Neutrophil (primary cell): Measurements from ENCODE around the gene PRG3.

Experiments
- H3K27ac ChIP-seq: fragments of 200-600 bp; sonication (generic); 2 replicates; pipeline ENCODE4 v1.5.1; 2016; ENCODE audit warnings: mild to moderate bottlenecking, moderate library complexity
- H3K27me3 ChIP-seq: fragments of 200-600 bp; sonication (generic); 2 replicates; pipeline ENCODE4 v1.6.0; 2016; ENCODE audit warnings: mild to moderate bottlenecking
- H3K36me3 ChIP-seq: fragments of 200-600 bp; sonication (generic); 2 replicates; pipeline ENCODE4 v1.5.1; 2017
- H3K4me1 ChIP-seq, 2 experiments: fragments of 200-600 bp in 1 of 2; sonication (generic) in 1 of 2; 1 replicate in 1 of 2; 2 replicates in 1 of 2; pipeline versions ENCODE4 v1.5.1 to v1.6.1; 2013 to 2016; ENCODE audit warnings: low read depth in 1 of 2, low read length in 1 of 2, mild to moderate bottlenecking in 1 of 2, moderate library complexity in 1 of 2; ENCODE audit not compliant: control insufficient read depth in 1 of 2, insufficient read depth in 1 of 2
- H3K4me3 ChIP-seq, 2 experiments: fragments of 200-600 bp in 1 of 2; sonication (generic) in 1 of 2; 1 replicate in 1 of 2; 2 replicates in 1 of 2; pipeline ENCODE4 v1.5.1; 2013 to 2016; ENCODE audit warnings: low read depth in 1 of 2, low read length in 1 of 2, mild to moderate bottlenecking in 1 of 2, moderate library complexity in 1 of 2
- H3K9me3 ChIP-seq: fragments of 200-600 bp; sonication (generic); 2 replicates; pipeline ENCODE4 v1.5.1; 2016
- CTCF ChIP-seq: fragments of 200-600 bp; sonication (generic); IDR thresholded peaks from 2 replicates; pipeline ENCODE4 v1.5.1; 2016; ENCODE audit warnings: antibody characterized with exemption

The PRG3 gene

GRCh38 chr11:57332694-57333440 is 48.1 kb downstream of the PRG3 start:
- peaks cover 6 to 12% of the 10 kb centered on the region in 2 experiments for H3K4me1 ChIP-seq
- no peaks in the 10 kb centered on the region for H3K27me3 ChIP-seq
- no peak overlapping the region for H3K4me3 ChIP-seq
- no peaks in the 10 kb centered on the region for H3K9me3 ChIP-seq
- peaks cover 34% of the 10 kb centered on the region for H3K36me3 ChIP-seq
- H3K27ac ChIP-seq: no peak overlapping the region
- TF ChIP-seq CTCF: no peak

- Histone ChIP-seq H3K4me1 (peaks cover 6 to 12% of the 10 kb centered on the region in 2 experiments), H3K27me3 (no peaks in the 10 kb centered on the region), H3K9me3 (no peaks in the 10 kb centered on the region), H3K4me3 (no peak overlapping the region), H3K36me3 (peaks cover 39% of the 10 kb centered on the region), H3K27ac (no peak overlapping the region)
- TF ChIP-seq CTCF: no peak
These were observed 49.2 kb downstream of the PRG3 start for GRCh38 chr11:57331720-57332119.

GRCh38 chr11:57330029-57330428 is 50.9 kb downstream of the PRG3 start:
- Histone ChIP-seq H3K4me1 (peaks cover 10 to 11% of the 10 kb centered on the region in 2 experiments), H3K27ac (no peak overlapping the region), H3K4me3 (no peak overlapping the region), H3K27me3 (no peaks in the 10 kb centered on the region), H3K36me3 (peaks cover 39% of the 10 kb centered on the region), H3K9me3 (no peaks in the 10 kb centered on the region)
- no peak for TF ChIP-seq CTCF

- Histone ChIP-seq H3K9me3 (no peaks in the 10 kb centered on the region), H3K27ac (no peak overlapping the region), H3K4me1 (peaks cover 12 to 17% of the 10 kb centered on the region in 2 experiments), H3K4me3 (no peak overlapping the region), H3K27me3 (peaks cover 17% of the 10 kb centered on the region), H3K36me3 (peaks cover 36% of the 10 kb centered on the region)
- no peak for TF ChIP-seq CTCF
These were observed 53.2 kb downstream of the PRG3 start for GRCh38 chr11:57327721-57328120.
